HG03432 (cell line): Measurements from ENCODE around the gene PATE1.
"Not testable (repeated sequence)": the region's sequence is repeated elsewhere in the genome, so short reads cannot be mapped to it uniquely, and the experiment has no call there.

Experiments
- ATAC-seq: cut with Tn5 transposase; IDR thresholded peaks from one replicate; pipeline ENCODE4 v1.9.1; 2021; ENCODE audit warnings: mild to moderate bottlenecking, moderate library complexity; ENCODE audit not compliant: unreplicated experiment

Gene PATE1

GRCh38 chr11:125745979-125746378, at the start of gene PATE1:
Gene PATE1 (plus strand): TSS chr11:125746279. CDS start chr11:125746305, 26 bp downstream.
- ATAC-seq = no peak

GRCh38 chr11:125701018-125701610, 45.0 kb upstream of the PATE1 start:
- ATAC-seq = no peak

- ATAC-seq = no peak
These were observed 44.0 kb upstream of the PATE1 start for GRCh38 chr11:125701858-125702621.

GRCh38 chr11:125704686-125705085, 41.4 kb upstream of the PATE1 start:
- not testable (repeated sequence) for ATAC-seq

GRCh38 chr11:125720781-125721180, 25.3 kb upstream of the PATE1 start:
- no peak for ATAC-seq

- no peak for ATAC-seq
These were observed 22.0 kb upstream of the PATE1 start for GRCh38 chr11:125724125-125724524.

- ATAC-seq = no peak
These were observed 17.1 kb upstream of the PATE1 start for GRCh38 chr11:125728969-125729368.

- no peak for ATAC-seq
These were observed 5.5 kb upstream of the PATE1 start for GRCh38 chr11:125740617-125741016.

GRCh38 chr11:125743681-125744080, 2.4 kb upstream of the PATE1 start:
- ATAC-seq = no peak

GRCh38 chr11:125750629-125751028, 4.5 kb downstream of the PATE1 start:
- ATAC-seq = no peak

- ATAC-seq = no peak
These were observed 10.0 kb downstream of the PATE1 start for GRCh38 chr11:125756050-125756449.

GRCh38 chr11:125762445-125762844, 16.4 kb downstream of the PATE1 start:
- ATAC-seq = no peak

GRCh38 chr11:125763483-125763882, 17.4 kb downstream of the PATE1 start:
- no peak for ATAC-seq

GRCh38 chr11:125766251-125766650, 20.2 kb downstream of the PATE1 start:
- ATAC-seq = no peak

GRCh38 chr11:125768336-125769046, 22.4 kb downstream of the PATE1 start:
- ATAC-seq = no peak

GRCh38 chr11:125770583-125770982, 24.5 kb downstream of the PATE1 start:
- ATAC-seq = no peak

- ATAC-seq = no peak
These were observed 26.9 kb downstream of the PATE1 start for GRCh38 chr11:125772834-125773505.

GRCh38 chr11:125773516-125773915, 27.4 kb downstream of the PATE1 start:
- ATAC-seq = no peak

GRCh38 chr11:125777309-125777708, 31.2 kb downstream of the PATE1 start:
- no peak for ATAC-seq

GRCh38 chr11:125778728-125779127, 32.6 kb downstream of the PATE1 start, which contains the start of gene PATE2:
Gene PATE2 (minus strand): TSS chr11:125778828. CDS start chr11:125778773, 55 bp downstream.
- no peak for ATAC-seq

- ATAC-seq = no peak
These were observed 38.6 kb downstream of the PATE1 start for GRCh38 chr11:125784678-125785077.
